CD14-positive monocyte (primary cell): Measurements from ENCODE around the gene DPY30. TPM values are rescaled to one million over a fixed set of nuclear protein-coding genes. Genes with fewer than 3 reads are reported as not detected.

Experiments used
- DNase-seq, 3 donors: peaks; one replicate each; pipeline ENCODE4 v3.0.0-alpha.2; 2011 to 2022
- H2AFZ ChIP-seq: 2 replicates; pipeline ENCODE4 v1.6.0; 2012; ENCODE audit warnings: mild to moderate bottlenecking, low read depth, low read length, inconsistent platforms; ENCODE audit not compliant: insufficient read depth, poor library complexity, severe bottlenecking
- H3K27ac ChIP-seq, 2 donors: 1 replicate in 1 of 2; 2 replicates in 1 of 2; pipeline ENCODE4 v1.5.1; 2012 to 2013; ENCODE audit warnings: low read length in 2 of 2, control low read depth in 1 of 2, inconsistent platforms in 1 of 2, low read depth in 1 of 2, mild to moderate bottlenecking in 1 of 2
- H3K27me3 ChIP-seq, 2 donors: one replicate each; pipeline versions ENCODE4 v1.6.0 to v1.6.1; 2011 to 2013; ENCODE audit warnings: low read length in 2 of 2; ENCODE audit not compliant: control insufficient read depth in 2 of 2, insufficient read depth in 2 of 2
- H3K36me3 ChIP-seq, 2 donors: replicated peaks in 1 of 2; 1 replicate in 1 of 2; 2 replicates in 1 of 2; pipeline versions ENCODE4 v1.5.1 to v1.6.1; 2012 to 2013; ENCODE audit warnings: low read length in 2 of 2, control low read depth in 1 of 2, inconsistent platforms in 1 of 2, mild to moderate bottlenecking in 1 of 2; ENCODE audit not compliant: insufficient read depth in 2 of 2, control insufficient read depth in 1 of 2
- H3K4me1 ChIP-seq, 2 donors: 1 replicate in 1 of 2; 2 replicates in 1 of 2; pipeline versions ENCODE4 v1.5.1 to v1.6.1; 2012 to 2013; ENCODE audit warnings: low read length in 2 of 2, control low read depth in 1 of 2, inconsistent platforms in 1 of 2, mild to moderate bottlenecking in 1 of 2, moderate library complexity in 1 of 2; ENCODE audit not compliant: insufficient read depth in 2 of 2, control insufficient read depth in 1 of 2
- H3K4me2 ChIP-seq: replicated peaks from 2 replicates; pipeline ENCODE3; 2012; ENCODE audit warnings: low read length, moderate library complexity, mild to moderate bottlenecking; ENCODE audit not compliant: poor library complexity, severe bottlenecking; ENCODE audit errors: extremely low read depth
- H3K4me3 ChIP-seq, 3 experiments: fragments of 200-600 bp in 1 of 3; sonication (generic) in 1 of 3; replicated peaks in 1 of 3; 1 replicate in 2 of 3; 2 replicates in 1 of 3; pipeline ENCODE4 v1.5.1; 2011 to 2013; ENCODE audit warnings: low read length in 3 of 3, mild to moderate bottlenecking in 3 of 3, control low read depth in 2 of 3, low read depth in 2 of 3, inconsistent platforms in 1 of 3, moderate library complexity in 1 of 3
- H3K79me2 ChIP-seq: 2 replicates; pipeline ENCODE4 v1.6.0; 2012; ENCODE audit warnings: mild to moderate bottlenecking, control low read depth, inconsistent platforms, low read length, moderate library complexity; ENCODE audit not compliant: insufficient read depth
- H3K9ac ChIP-seq: 2 replicates; pipeline ENCODE4 v1.6.0; 2017; ENCODE audit warnings: low read length, mild to moderate bottlenecking; ENCODE audit not compliant: insufficient read depth, poor library complexity, severe bottlenecking
- H3K9me3 ChIP-seq, 2 donors: replicated peaks in 1 of 2; 1 replicate in 1 of 2; 2 replicates in 1 of 2; pipeline versions ENCODE4 v1.5.1 to v1.6.1; 2012 to 2013; ENCODE audit warnings: low read length in 2 of 2, control low read depth in 1 of 2; ENCODE audit not compliant: control insufficient read depth in 1 of 2, insufficient read depth in 1 of 2
- H4K20me1 ChIP-seq: 2 replicates; pipeline ENCODE4 v1.6.0; 2012; ENCODE audit warnings: mild to moderate bottlenecking, low read length, control low read depth, moderate library complexity; ENCODE audit not compliant: insufficient read depth
- H3K27ac Mint-ChIP-seq, 7 donors: one replicate each; pipeline ENCODE4 v1.8.0; 2020; ENCODE audit warnings: mild to moderate bottlenecking in 7 of 7, mixed read lengths in 7 of 7, moderate library complexity in 6 of 7, inconsistent platforms in 2 of 7
- H3K27me3 Mint-ChIP-seq, 3 donors: one replicate each; pipeline ENCODE4 v1.8.0; 2021 to 2022; ENCODE audit warnings: low read depth in 3 of 3, mild to moderate bottlenecking in 3 of 3, mixed read lengths in 3 of 3, moderate library complexity in 3 of 3, inconsistent platforms in 1 of 3
- H3K36me3 Mint-ChIP-seq, 2 donors: one replicate each; pipeline ENCODE4 v1.8.0; 2020; ENCODE audit warnings: mixed read lengths in 2 of 2, inconsistent platforms in 1 of 2, mild to moderate bottlenecking in 1 of 2
- H3K4me1 Mint-ChIP-seq: one replicate; pipeline ENCODE4 v1.8.0; 2020; ENCODE audit warnings: mild to moderate bottlenecking, mixed read lengths
- H3K4me3 Mint-ChIP-seq, 2 donors: one replicate each; pipeline ENCODE4 v1.8.0; 2020; ENCODE audit warnings: mild to moderate bottlenecking in 2 of 2, mixed read lengths in 2 of 2, moderate library complexity in 1 of 2
- H3K9me3 Mint-ChIP-seq, 7 donors: one replicate each; pipeline ENCODE4 v1.8.0; 2020 to 2022; ENCODE audit warnings: mixed read lengths in 7 of 7, mild to moderate bottlenecking in 6 of 7, moderate library complexity in 6 of 7, inconsistent platforms in 2 of 7
- WGBS: methylation state at CpG from one replicate; pipeline ENCODE4 v1.1.5; 2013; ENCODE audit warnings: missing lambda C conversion rate; ENCODE audit not compliant: insufficient coverage; 5-methylcytosine and 5-hydroxymethylcytosine counted together
- intact Hi-C, 2 donors: fragments of 100-400 bp; cut with micrococcal nuclease; formaldehyde crosslinking; loops; one replicate each; pipeline versions ENCODE4 v1.15.0 to v1.15.1; 2023
- polyA plus RNA-seq, 3 donors: library from polyadenylated mRNA; depleted of rRNA in 1 of 3; unstranded in 2 of 3; stranded (reverse) in 1 of 3; fragments of 300-500 nt in 2 of 3; fragments of >200 nt in 1 of 3; fragmentation: Illumina TruSeq in 2 of 3; gene quantifications; 1 replicate in 2 of 3; 2 replicates in 1 of 3; pipeline ENCODE4 v1.2.3, GENCODE V29; 2012 to 2021
- TF ChIP-seq, protein P1 (sequence below): fragments of 200-600 bp; IDR thresholded peaks from one replicate; pipeline ENCODE4 v1.8.0; 2022; ENCODE audit warnings: antibody characterized with exemption, mild to moderate bottlenecking

Gene DPY30
- polyA plus RNA-seq, 3 donors, result 53.7 to 137 (median 122) TPM

DNA sequence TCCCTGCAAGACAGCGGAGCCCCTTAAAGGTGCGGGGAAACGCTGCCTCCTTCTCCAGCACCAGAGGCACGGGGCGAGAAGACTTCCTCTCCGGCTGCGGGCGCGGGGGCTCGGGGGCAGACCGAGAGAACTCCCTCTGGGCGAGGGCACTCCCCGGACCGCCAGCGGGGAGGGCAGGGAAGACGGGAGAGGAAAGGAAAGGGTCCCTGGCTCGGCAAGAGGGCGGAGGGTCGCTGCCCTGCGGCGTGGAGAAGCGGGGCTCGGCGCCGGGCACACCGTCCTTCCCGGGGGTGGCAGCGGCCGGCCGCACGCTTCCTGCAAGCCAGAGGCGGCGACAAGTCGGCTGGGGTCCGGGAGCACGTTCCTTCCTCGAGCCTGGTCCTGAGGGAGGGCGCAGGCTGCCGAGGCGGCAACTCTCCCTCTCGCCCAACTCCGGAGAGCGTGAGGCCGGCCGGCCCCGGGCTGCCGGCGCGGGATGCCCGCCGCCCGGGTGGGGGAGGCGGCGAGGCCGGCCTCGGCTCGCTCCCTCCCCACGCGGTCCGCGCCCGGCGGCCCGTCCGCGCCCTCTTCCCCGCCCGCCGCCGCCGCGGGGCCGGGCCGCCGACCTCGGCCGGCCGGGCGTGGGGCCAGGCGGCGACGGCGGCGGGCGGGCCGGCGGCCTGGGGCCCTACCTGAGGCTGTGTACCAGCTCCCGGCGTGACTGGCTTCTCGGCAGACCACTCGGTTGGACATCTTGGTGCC is 29.9 kb downstream of the DPY30 start:
- Histone ChIP-seq H3K27me3 (no peaks in the 10 kb centered on the region), H3K9ac (peak overlapping the region; percentile 75), H3K4me3 (peak overlapping the region; percentile 71 to 88 (median 82)), H3K4me1 (peaks cover 42 to 62% of the 10 kb centered on the region in 2 donors), H3K36me3 (no peaks in the 10 kb centered on the region), H2AFZ (peak overlapping the region; percentile 72), H3K27ac (peak overlapping the region; percentile 82 to 83), H4K20me1 (peaks cover 49% of the 10 kb centered on the region), H3K79me2 (peaks cover 55% of the 10 kb centered on the region), H3K9me3 (no peaks in the 10 kb centered on the region), H3K4me2 (peak overlapping the region; percentile 86)
- Mint-ChIP-seq H3K4me1 (peaks cover 61% of the 10 kb centered on the region), H3K27ac (peak overlapping the region; percentile 89 to 96 (median 93)), H3K4me3 (peak overlapping the region; percentile 98 to 99), H3K36me3 (peaks cover 6 to 8% of the 10 kb centered on the region in 2 donors), H3K27me3 (peaks cover 0 to 2% (median 0%) of the 10 kb centered on the region in 3 donors), H3K9me3 (no peaks in the 10 kb centered on the region)
- WGBS, result under 1% methylated on average over 83 of the region's 91 CpGs
- intact Hi-C loops, result loop anchor here (5.0 to 10.0 kb wide), 3 partner anchors 53 to 1588 kb away; partner anchors contain the start of genes SPAST (in 2 of the 2) and FAM98A (in 1 of the 2)
- peak in 2 of 3 donors; percentile 36 to 37 for DNase-seq
- TF ChIP-seq, protein P1, sequence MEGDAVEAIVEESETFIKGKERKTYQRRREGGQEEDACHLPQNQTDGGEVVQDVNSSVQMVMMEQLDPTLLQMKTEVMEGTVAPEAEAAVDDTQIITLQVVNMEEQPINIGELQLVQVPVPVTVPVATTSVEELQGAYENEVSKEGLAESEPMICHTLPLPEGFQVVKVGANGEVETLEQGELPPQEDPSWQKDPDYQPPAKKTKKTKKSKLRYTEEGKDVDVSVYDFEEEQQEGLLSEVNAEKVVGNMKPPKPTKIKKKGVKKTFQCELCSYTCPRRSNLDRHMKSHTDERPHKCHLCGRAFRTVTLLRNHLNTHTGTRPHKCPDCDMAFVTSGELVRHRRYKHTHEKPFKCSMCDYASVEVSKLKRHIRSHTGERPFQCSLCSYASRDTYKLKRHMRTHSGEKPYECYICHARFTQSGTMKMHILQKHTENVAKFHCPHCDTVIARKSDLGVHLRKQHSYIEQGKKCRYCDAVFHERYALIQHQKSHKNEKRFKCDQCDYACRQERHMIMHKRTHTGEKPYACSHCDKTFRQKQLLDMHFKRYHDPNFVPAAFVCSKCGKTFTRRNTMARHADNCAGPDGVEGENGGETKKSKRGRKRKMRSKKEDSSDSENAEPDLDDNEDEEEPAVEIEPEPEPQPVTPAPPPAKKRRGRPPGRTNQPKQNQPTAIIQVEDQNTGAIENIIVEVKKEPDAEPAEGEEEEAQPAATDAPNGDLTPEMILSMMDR, result no peak

DNA sequence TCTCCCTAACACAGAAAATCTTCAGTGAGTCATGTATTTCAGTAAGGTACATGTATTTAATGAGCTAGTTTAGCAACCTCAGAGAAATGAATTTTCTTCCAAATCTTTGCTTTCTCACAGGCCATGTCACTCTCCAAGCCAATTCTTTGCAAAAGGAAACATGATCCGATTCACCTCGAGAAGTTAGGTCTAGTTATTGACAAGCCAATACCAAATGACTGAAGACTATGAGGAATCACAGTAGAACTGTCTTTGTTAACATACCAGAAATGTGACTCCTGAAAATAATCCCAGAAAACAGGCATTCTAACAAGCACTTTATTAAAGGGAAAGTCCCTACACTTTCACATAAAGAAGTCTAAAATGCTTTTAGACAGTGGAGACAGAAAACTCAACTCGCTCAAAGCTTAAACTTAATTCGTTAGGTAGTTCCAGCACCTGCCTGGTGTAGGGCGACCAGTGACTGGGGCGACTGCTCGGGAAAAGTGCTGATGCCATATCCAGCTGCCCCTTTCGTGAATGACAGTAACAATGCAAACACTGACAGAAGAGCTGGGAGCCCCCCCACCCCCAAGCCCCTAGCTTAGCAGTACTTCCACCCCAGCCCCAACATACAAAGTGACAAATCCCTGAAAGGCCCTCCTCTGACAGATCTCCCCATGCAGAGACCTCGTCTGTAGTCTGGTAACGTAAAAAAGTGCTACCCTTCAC is 30.6 kb downstream of the DPY30 start:
- H3K4me3 ChIP-seq, result peak overlapping the region; percentile 71 to 88 (median 82)
- Mint-ChIP-seq H3K27me3 (peaks cover 0 to 2% (median 0%) of the 10 kb centered on the region in 3 donors), H3K9me3 (no peaks in the 10 kb centered on the region), H3K4me3 (peak overlapping the region; percentile 98 to 99), H3K27ac (peak overlapping the region; percentile 88 to 96 (median 93)), H3K36me3 (peaks cover 3 to 6% of the 10 kb centered on the region in 2 donors), H3K4me1 (peaks cover 67% of the 10 kb centered on the region)
- H3K27ac ChIP-seq, result peak overlapping the region; percentile 80 to 82
- H3K9ac ChIP-seq, result peak overlapping the region; percentile 75
- H3K4me2 ChIP-seq, result peak overlapping the region; percentile 86
- no peak for DNase-seq
- H3K9me3 ChIP-seq, result no peaks in the 10 kb centered on the region
- 3% methylated on average over 9 of the region's 10 CpGs for WGBS
- intact Hi-C loops, result loop anchor here (5.0 to 10.0 kb wide), 2 partner anchors 53 to 54 kb away; partner anchors contain the start of gene SPAST (in 2 of the 2)
- no peaks in the 10 kb centered on the region for H3K36me3 ChIP-seq
- TF ChIP-seq, protein P1, result no peak
- no peaks in the 10 kb centered on the region for H3K27me3 ChIP-seq
- H3K79me2 ChIP-seq, result peaks cover 63% of the 10 kb centered on the region
- H4K20me1 ChIP-seq, result peaks cover 56% of the 10 kb centered on the region
- H3K4me1 ChIP-seq, result peaks cover 42 to 63% of the 10 kb centered on the region in 2 donors
- peak overlapping the region; percentile 72 for H2AFZ ChIP-seq
